H1 (cell line): ENCODE measurements around the gene L3HYPDH. TPM values are rescaled to one million over a fixed set of nuclear protein-coding genes. Genes with fewer than 3 reads are reported as not detected.

Source experiments
- CTCF ChIA-PET: fragments of 300-600 bp; sonication (Branson Sonifier 250); formaldehyde crosslinking; loops from one replicate; lab custom pipeline; 2021; ENCODE audit not compliant: partially characterized antibody; lab: Charles Lee
- POLR2A ChIA-PET: fragments of 300-600 bp; sonication (Branson Sonifier 250); formaldehyde crosslinking; loops from one replicate; lab custom pipeline; 2021; ENCODE audit warnings: inconsistent platforms; ENCODE audit not compliant: partially characterized antibody; lab: Charles Lee
- DNase-seq, 2 experiments: peaks; one replicate each; pipeline versions ENCODE4 v3.0.0 to v3.0.0-alpha.2; 2010 to 2022; ENCODE audit warnings: low spot score in 2 of 2, low read depth in 1 of 2, mixed read lengths in 1 of 2
- FAIRE-seq: peaks from 2 replicates; lab custom pipeline; 2011; peaks lifted over from hg19 to GRCh38; lab: Jason Lieb, UNC
- H2AFZ ChIP-seq: 2 replicates; pipeline ENCODE4 v1.8.1; 2012; ENCODE audit warnings: low read length, inconsistent platforms
- H2AK5ac ChIP-seq: 2 replicates; pipeline ENCODE4 v1.6.1; 2013; ENCODE audit warnings: low read depth, low read length
- H2BK120ac ChIP-seq: replicated peaks from 2 replicates; pipeline ENCODE3; 2013; ENCODE audit warnings: low read depth, low read length, inconsistent platforms
- H2BK12ac ChIP-seq: 2 replicates; pipeline ENCODE4 v1.6.1; 2013; ENCODE audit warnings: low read depth, low read length
- H2BK15ac ChIP-seq: 2 replicates; pipeline ENCODE4 v1.6.1; 2013; ENCODE audit warnings: low read length
- H2BK20ac ChIP-seq: 2 replicates; pipeline ENCODE4 v1.6.1; 2013; ENCODE audit warnings: low read length
- H2BK5ac ChIP-seq: 2 replicates; pipeline ENCODE4 v1.6.1; 2013; ENCODE audit warnings: low read depth, low read length
- H3K14ac ChIP-seq: 2 replicates; pipeline ENCODE4 v1.6.1; 2013; ENCODE audit warnings: inconsistent platforms; ENCODE audit not compliant: insufficient read length
- H3K18ac ChIP-seq: 2 replicates; pipeline ENCODE4 v1.6.1; 2013; ENCODE audit warnings: low read length; ENCODE audit errors: extremely low read depth
- H3K23ac ChIP-seq: 2 replicates; pipeline ENCODE4 v1.6.1; 2013; ENCODE audit warnings: inconsistent platforms; ENCODE audit not compliant: insufficient read length
- H3K23me2 ChIP-seq: 2 replicates; pipeline ENCODE4 v1.6.1; 2013; ENCODE audit warnings: low read depth, low read length
- H3K27ac ChIP-seq: 2 replicates; pipeline ENCODE4 v1.6.1; 2011; ENCODE audit warnings: low read depth, low read length, inconsistent platforms
- H3K27me3 ChIP-seq, 4 experiments: replicated peaks in 1 of 4; 1 replicate in 1 of 4; 2 replicates in 3 of 4; pipeline versions ENCODE4 v1.6.1 to v1.8.1; 2011 to 2013; ENCODE audit warnings: low read length in 3 of 4, mild to moderate bottlenecking in 3 of 4, inconsistent platforms in 2 of 4, mixed read lengths in 2 of 4, moderate library complexity in 1 of 4; ENCODE audit not compliant: control insufficient read depth in 3 of 4, insufficient read depth in 3 of 4; ENCODE audit errors: extremely low read depth in 1 of 4
- H3K36me3 ChIP-seq, 4 experiments: 2 replicates each; pipeline versions ENCODE4 v1.6.1 to v1.8.1; 2011 to 2013; ENCODE audit warnings: mild to moderate bottlenecking in 4 of 4, low read length in 3 of 4, moderate library complexity in 2 of 4, control low read depth in 1 of 4, inconsistent platforms in 1 of 4; ENCODE audit not compliant: insufficient read depth in 4 of 4, control insufficient read depth in 2 of 4
- H3K4ac ChIP-seq: replicated peaks from 2 replicates; pipeline ENCODE3; 2013; ENCODE audit warnings: low read length, low read depth, mixed read lengths, inconsistent platforms; ENCODE audit not compliant: insufficient read length
- H3K4me1 ChIP-seq, 4 experiments: replicated peaks in 1 of 4; 1 replicate in 1 of 4; 2 replicates in 3 of 4; pipeline versions ENCODE4 v1.6.1 to v1.8.1; 2011 to 2013; ENCODE audit warnings: low read length in 3 of 4, inconsistent platforms in 2 of 4, mixed read lengths in 1 of 4; ENCODE audit not compliant: insufficient read depth in 4 of 4, control insufficient read depth in 3 of 4
- H3K4me2 ChIP-seq, 2 experiments: 2 replicates each; pipeline versions ENCODE4 v1.6.1 to v1.8.1; 2011 to 2013; ENCODE audit warnings: low read depth in 2 of 2, low read length in 2 of 2, control low read depth in 1 of 2, inconsistent platforms in 1 of 2, mild to moderate bottlenecking in 1 of 2; ENCODE audit not compliant: insufficient read depth in 1 of 2
- H3K4me3 ChIP-seq, 4 experiments: fragments of 200-600, 300-600 bp in 1 of 4; sonication (generic), shearing (Covaris generic), sonication (Bioruptor Twin) in 1 of 4; 2 replicates each; pipeline versions ENCODE4 v1.5.1 to v1.8.1; 2011 to 2016; ENCODE audit warnings: low read length in 4 of 4, low read depth in 3 of 4, control low read depth in 2 of 4, inconsistent platforms in 2 of 4, mild to moderate bottlenecking in 2 of 4, mixed read lengths in 1 of 4, moderate library complexity in 1 of 4; ENCODE audit not compliant: insufficient read depth in 2 of 4; ENCODE audit errors: extremely low read depth in 1 of 4
- H3K56ac ChIP-seq: replicated peaks from 2 replicates; pipeline ENCODE3; 2013; ENCODE audit warnings: low read depth, mild to moderate bottlenecking, mixed read lengths, low read length, inconsistent platforms; ENCODE audit not compliant: insufficient read length
- H3K79me1 ChIP-seq: 2 replicates; pipeline ENCODE4 v1.6.1; 2013; ENCODE audit warnings: low read depth, low read length, control low read depth
- H3K79me2 ChIP-seq, 2 experiments: 2 replicates each; pipeline versions ENCODE4 v1.6.1 to v1.8.1; 2012 to 2013; ENCODE audit warnings: low read length in 2 of 2, mild to moderate bottlenecking in 2 of 2, inconsistent platforms in 1 of 2; ENCODE audit not compliant: insufficient read depth in 2 of 2, control insufficient read depth in 1 of 2
- H3K9ac ChIP-seq, 4 experiments: replicated peaks in 1 of 4; 1 replicate in 1 of 4; 2 replicates in 3 of 4; pipeline versions ENCODE4 v1.6.1 to v1.8.1; 2011 to 2013; ENCODE audit warnings: low read depth in 3 of 4, low read length in 3 of 4, control low read depth in 2 of 4, mild to moderate bottlenecking in 2 of 4, moderate library complexity in 2 of 4, inconsistent platforms in 1 of 4; ENCODE audit errors: extremely low read depth in 1 of 4
- H3K9me3 ChIP-seq, 2 experiments: 2 replicates each; pipeline versions ENCODE4 v1.6.1 to v1.8.1; 2012 to 2013; ENCODE audit warnings: mild to moderate bottlenecking in 2 of 2, moderate library complexity in 2 of 2, control low read depth in 1 of 2, inconsistent platforms in 1 of 2, low read depth in 1 of 2, low read length in 1 of 2, mixed read lengths in 1 of 2; ENCODE audit not compliant: insufficient read depth in 2 of 2
- H4K20me1 ChIP-seq, 2 experiments: replicated peaks in 1 of 2; 2 replicates each; pipeline versions ENCODE3 to v1.8.1; 2011 to 2013; ENCODE audit warnings: inconsistent platforms in 2 of 2, low read length in 2 of 2, mild to moderate bottlenecking in 1 of 2; ENCODE audit not compliant: insufficient read depth in 2 of 2, control insufficient read depth in 1 of 2
- H4K5ac ChIP-seq: 2 replicates; pipeline ENCODE4 v1.6.1; 2013; ENCODE audit warnings: low read length, low read depth, mixed read lengths, inconsistent platforms; ENCODE audit not compliant: insufficient read length
- H4K8ac ChIP-seq: 2 replicates; pipeline ENCODE4 v1.8.0; 2013; ENCODE audit warnings: mild to moderate bottlenecking, moderate library complexity, low read length, inconsistent platforms; ENCODE audit not compliant: insufficient read depth; ENCODE audit errors: extremely low read depth
- H4K91ac ChIP-seq: replicated peaks from 2 replicates; pipeline ENCODE3; 2013; ENCODE audit warnings: low read length, mixed read lengths, inconsistent platforms; ENCODE audit not compliant: insufficient read length
- GTF2F1 ChIP-seq: IDR thresholded peaks from 2 replicates; pipeline ENCODE4 v1.6.1; 2012; ENCODE audit warnings: low read depth, low read length, improper control_type of control experiment, borderline replicate concordance
- HDAC2 ChIP-seq, 2 experiments: fragments of 300-600 bp in 1 of 2; sonication (generic) in 1 of 2; IDR thresholded peaks; 2 replicates each; pipeline ENCODE4 v1.6.1; 2011 to 2012; ENCODE audit warnings: low read depth in 2 of 2, low read length in 2 of 2, mild to moderate bottlenecking in 2 of 2, moderate library complexity in 2 of 2, borderline replicate concordance in 1 of 2, inconsistent platforms in 1 of 2
- JUND ChIP-seq: IDR thresholded peaks from 2 replicates; pipeline ENCODE4 v1.6.1; 2011; ENCODE audit warnings: mild to moderate bottlenecking, improper control_type of control experiment, low read length
- KDM1A ChIP-seq: fragments of 200-600, 300-600 bp; sonication (generic); IDR thresholded peaks from 2 replicates; pipeline ENCODE4 v1.7.1; 2016; ENCODE audit warnings: mild to moderate bottlenecking, low read length, borderline replicate concordance
- KDM5A ChIP-seq: fragments of 200-600 bp; IDR thresholded peaks from 2 replicates; pipeline ENCODE4 v1.7.1; 2012; ENCODE audit warnings: mild to moderate bottlenecking, low read length, inconsistent platforms, mixed read lengths
- SUZ12 ChIP-seq: fragments of 200-600 bp; sonication (generic); IDR thresholded peaks from 2 replicates; pipeline ENCODE4 v1.6.1; 2012; ENCODE audit warnings: mild to moderate bottlenecking, inconsistent platforms, low read length, moderate library complexity, mixed read lengths
- WGBS, 2 experiments: shearing (Covaris generic) in 1 of 2; methylation state at CpG; one replicate each; pipeline versions ENCODE4 v1.1.6 to v1.1.7; 2013 to 2015; ENCODE audit warnings: low lambda C conversion rate in 2 of 2, mixed read lengths in 2 of 2, inconsistent platforms in 1 of 2, low coverage in 1 of 2, missing lambda C conversion rate in 1 of 2; ENCODE audit not compliant: insufficient replicate concordance in 2 of 2, insufficient coverage in 1 of 2, insufficient read length in 1 of 2; ENCODE audit errors: extremely low coverage in 1 of 2, missing lambda C conversion rate in 1 of 2; 5-methylcytosine and 5-hydroxymethylcytosine counted together
- polyA plus RNA-seq, 7 experiments: library from polyadenylated mRNA; depleted of rRNA in 3 of 7; stranded (reverse) in 5 of 7; unstranded in 2 of 7; fragments of >200 nt in 5 of 7; fragments of 200-250 nt in 2 of 7; gene quantifications; 1 replicate in 5 of 7; 2 replicates in 1 of 7; 4 replicates in 1 of 7; pipeline versions ENCODE4 v1.2.1 to v1.2.3, GENCODE V29; 2011 to 2013; ENCODE audit warnings: missing spikeins in 2 of 7, mixed read lengths in 2 of 7
- total RNA-seq: library from RNA; stranded (reverse); fragmentation: NEBNext Ultra II Directional; extraction: Animal tissue kit (Norgen Biotek cat#: 25700); gene quantifications from 2 replicates; pipeline ENCODE4 v1.2.1, GENCODE V29; 2021

L3HYPDH gene
- total and polyA plus RNA-seq, 2 of the 8 experiments (the other 6 are each of a cell fraction or from before 2014, with no cell fraction given) = 11.2 to 15.8 TPM

- Histone ChIP-seq H2BK12ac (no peak overlapping the region), H3K36me3 (peaks cover 0 to 12% (median 1%) of the 10 kb centered on the region in 4 experiments; a peak in 4 of 8 replicates), H3K9me3 (no peaks in the 10 kb centered on the region), H3K23me2 (peaks cover 7% of the 10 kb centered on the region), H3K56ac (no peak overlapping the region), H2BK15ac (no peak overlapping the region), H3K4ac (no peak overlapping the region), H3K4me3 (peak overlapping the region in 1 of 4 experiments; percentile 71; a peak in 3 of 8 replicates), H3K23ac (no peak overlapping the region), H3K14ac (no peak overlapping the region), H3K79me2 (peaks cover 0 to 41% of the 10 kb centered on the region in 2 experiments; a peak in 3 of 4 replicates), H2AFZ (no peak overlapping the region), H3K4me2 (peak overlapping the region; percentile 89 to 97; a peak in 3 of 4 replicates), H3K4me1 (peaks cover 0 to 10% (median 3%) of the 10 kb centered on the region in 4 experiments; a peak in 3 of 7 replicates), H4K5ac (no peak overlapping the region), H3K79me1 (no peaks in the 10 kb centered on the region), H4K8ac (no peak overlapping the region), H4K20me1 (peaks cover 0 to 2% of the 10 kb centered on the region in 2 experiments), H4K91ac (no peak overlapping the region), H2AK5ac (no peak overlapping the region), H2BK20ac (no peak overlapping the region), H3K9ac (no peak overlapping the region), H3K18ac (no peak overlapping the region), H2BK5ac (no peak overlapping the region), H3K27ac (no peak overlapping the region), H2BK120ac (no peak overlapping the region), H3K27me3 (no peaks in the 10 kb centered on the region)
- no peak for DNase-seq
- WGBS, 2 experiments = 98% methylated on average over 2 of the region's 2 CpGs; no CpG with 5 or more reads in 1 of the 2 experiments
- POLR2A ChIA-PET = interaction anchor here (1.1 kb wide), 1 partner anchor 1185 kb away, joined by 3 read pairs; no protein-coding TSS in a partner anchor
- TF ChIP-seq JUND = no peak
- no peak for TF ChIP-seq GTF2F1
- no peak for TF ChIP-seq SUZ12
- no peak for TF ChIP-seq KDM1A
- TF ChIP-seq KDM5A = no peak
- TF ChIP-seq HDAC2 (IDR thresholded peaks at IDR 0.05; ENCODE audit: borderline replicate concordance in 1 of 2, low read depth in 2 of 2, low read length in 2 of 2) = no peak
- no peak for FAIRE-seq
- CTCF ChIA-PET = interaction anchor here (0.6 to 1.1 kb wide), 3 partner anchors 10 to 284 kb away, joined by 3 read pairs; partner anchors contain the start of gene CCDC175
Observed at GRCh38 chr14:59481871-59482540, 2.2 kb downstream of the L3HYPDH start.
